Activated T-cell treated with anti-CD3 and anti-CD28 coated beads for 48 hours (primary cell): Measurements from ENCODE around the gene AKR1D1.
"Not testable (repeated sequence)": the region's sequence is repeated elsewhere in the genome, so short reads cannot be mapped to it uniquely, and the experiment has no call there.

Experiments used
- DNase-seq: peaks from one replicate; pipeline ENCODE4 v3.0.0-alpha.2; 2020; ENCODE audit warnings: low read depth

Gene AKR1D1

GRCh38 chr7:138076196-138076595 is at the start of gene AKR1D1:
Gene AKR1D1 (plus strand): TSS chr7:138076459. CDS start chr7:138076519, 60 bp downstream.
- no peak for DNase-seq

DNA sequence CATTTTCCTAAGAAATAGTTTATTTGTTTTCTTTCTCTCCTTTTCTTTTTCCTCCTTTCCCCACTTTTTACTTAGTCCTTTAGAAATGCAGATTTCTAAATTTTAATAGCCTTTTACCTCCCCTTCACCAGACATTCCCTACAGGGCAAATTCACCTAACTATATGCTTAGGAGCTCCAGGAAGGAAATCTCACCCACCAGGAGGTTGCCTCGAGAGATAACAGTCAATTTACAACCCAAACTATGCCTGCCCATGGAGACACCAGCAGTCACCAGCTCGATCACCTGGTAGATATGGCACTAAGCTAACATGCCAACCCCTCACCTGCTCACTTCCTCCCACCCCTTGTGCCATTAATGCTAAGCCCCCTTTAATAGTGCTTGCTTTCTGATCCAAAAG is 49.2 kb upstream of the AKR1D1 start:
- DNase-seq, result no peak

GRCh38 chr7:138029126-138029525 is 47.1 kb upstream of the AKR1D1 start:
- no peak for DNase-seq

- DNase-seq, result no peak
These were observed 46.3 kb upstream of the AKR1D1 start for GRCh38 chr7:138029941-138030340.

- DNase-seq, result no peak
These were observed 45.4 kb upstream of the AKR1D1 start for GRCh38 chr7:138030679-138031351.

DNA sequence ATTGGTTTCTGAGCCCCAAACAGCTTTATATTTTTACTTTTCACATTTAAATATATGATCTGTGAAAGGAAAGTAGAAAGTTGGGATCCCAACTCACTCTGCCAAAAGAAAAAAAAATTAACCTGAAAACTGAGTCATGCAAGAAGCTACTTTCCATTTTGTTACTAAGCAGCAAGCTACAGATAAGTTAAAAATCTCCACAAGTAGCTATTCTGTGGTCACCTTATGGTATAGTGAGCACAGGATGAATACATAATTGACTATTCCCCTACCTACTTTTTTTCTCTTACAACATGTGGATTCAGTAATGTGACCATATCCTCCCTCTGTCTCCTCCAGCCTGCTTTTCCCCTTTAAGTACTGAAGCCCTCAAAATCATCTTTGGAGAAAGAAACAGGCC is 44.1 kb upstream of the AKR1D1 start:
- no peak for DNase-seq

- no peak for DNase-seq
These were observed 43.5 kb upstream of the AKR1D1 start for GRCh38 chr7:138032770-138033169.

DNA sequence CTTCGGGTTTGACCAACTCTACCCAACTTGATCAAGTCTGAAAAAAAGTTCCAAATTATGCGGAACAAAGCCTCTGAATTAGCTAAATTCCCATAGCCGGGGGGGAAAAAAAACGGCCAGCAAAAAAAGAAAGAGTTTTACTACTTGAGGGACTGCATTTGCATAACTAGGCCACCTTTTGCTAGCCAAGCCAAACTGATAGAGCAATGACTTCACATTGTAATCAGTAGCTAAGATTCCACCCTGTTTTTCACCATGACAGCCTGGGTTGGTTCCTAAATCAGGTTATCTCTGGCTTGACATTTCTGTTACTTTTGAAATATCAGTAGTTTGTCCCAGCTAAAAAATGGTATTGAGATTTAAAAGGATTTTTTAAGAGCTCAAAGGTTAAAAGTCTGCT is 43.0 kb upstream of the AKR1D1 start:
- DNase-seq, result no peak

DNA sequence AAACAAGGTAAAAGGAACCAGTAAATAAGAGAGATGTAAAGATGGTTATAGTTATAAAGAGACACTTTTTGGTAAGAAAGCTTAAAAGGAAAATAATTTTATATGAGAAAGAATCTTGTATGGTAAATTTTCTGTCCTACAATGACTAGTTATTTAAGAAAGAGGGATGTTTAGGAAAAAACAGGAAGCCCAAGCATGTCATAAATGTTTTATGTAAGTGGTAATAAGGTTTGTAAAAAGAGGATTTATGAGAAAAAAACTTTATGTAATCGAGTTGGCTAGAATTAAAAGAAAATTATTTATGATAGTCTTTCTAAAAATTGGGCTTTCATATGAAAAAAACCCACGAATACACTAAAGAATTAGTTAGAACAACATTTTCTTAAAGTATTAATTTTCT is 40.1 kb upstream of the AKR1D1 start:
- no peak for DNase-seq

GRCh38 chr7:138040063-138040462 is 36.2 kb upstream of the AKR1D1 start:
- DNase-seq, result not testable (repeated sequence)

DNA sequence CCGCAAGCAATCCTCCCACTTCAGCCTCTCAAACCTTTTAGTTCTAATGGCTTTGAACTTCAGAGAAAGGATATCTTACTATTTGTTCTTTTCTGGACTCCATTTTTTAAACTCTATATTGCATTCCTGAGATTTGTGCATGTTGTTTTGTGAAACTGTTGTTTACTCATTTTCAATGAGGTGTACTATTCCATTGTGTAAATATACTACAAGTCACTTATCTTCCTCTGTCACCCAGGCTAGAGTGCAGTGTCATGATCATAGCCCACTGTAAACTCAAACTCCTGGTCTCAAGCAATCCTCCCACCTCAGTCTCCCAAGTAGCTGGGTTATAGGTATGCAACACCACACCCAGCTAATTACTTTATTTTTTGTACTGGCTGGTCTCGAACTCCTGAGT is 31.4 kb upstream of the AKR1D1 start:
- no peak for DNase-seq

DNA sequence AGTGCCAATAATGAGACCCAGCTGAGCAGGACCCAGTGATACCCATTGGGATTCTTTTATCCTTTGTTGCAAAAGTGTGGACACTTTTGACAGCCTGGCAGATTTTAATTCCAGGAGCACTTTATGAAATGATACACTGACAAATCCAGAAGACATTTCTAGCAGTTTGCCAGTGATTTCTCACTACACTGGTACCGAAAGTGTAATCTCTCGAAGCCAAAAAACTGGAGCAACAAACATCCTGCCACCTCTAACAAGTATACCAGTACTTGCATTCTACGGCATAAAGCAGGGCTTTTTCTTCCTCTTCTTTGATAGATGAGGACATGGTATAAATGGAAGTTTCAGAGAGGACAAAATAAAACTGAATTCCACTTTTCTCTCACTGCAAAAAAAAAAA is 28.4 kb upstream of the AKR1D1 start:
- DNase-seq, result no peak

GRCh38 chr7:138049505-138050116 is 26.6 kb upstream of the AKR1D1 start:
- DNase-seq, result no peak

- not testable (repeated sequence) for DNase-seq
These were observed 24.5 kb upstream of the AKR1D1 start for GRCh38 chr7:138051712-138052247.

- DNase-seq, result no peak
These were observed 23.6 kb upstream of the AKR1D1 start for GRCh38 chr7:138052696-138053095.

GRCh38 chr7:138055698-138056097 is 20.6 kb upstream of the AKR1D1 start:
- DNase-seq, result not testable (repeated sequence)

DNA sequence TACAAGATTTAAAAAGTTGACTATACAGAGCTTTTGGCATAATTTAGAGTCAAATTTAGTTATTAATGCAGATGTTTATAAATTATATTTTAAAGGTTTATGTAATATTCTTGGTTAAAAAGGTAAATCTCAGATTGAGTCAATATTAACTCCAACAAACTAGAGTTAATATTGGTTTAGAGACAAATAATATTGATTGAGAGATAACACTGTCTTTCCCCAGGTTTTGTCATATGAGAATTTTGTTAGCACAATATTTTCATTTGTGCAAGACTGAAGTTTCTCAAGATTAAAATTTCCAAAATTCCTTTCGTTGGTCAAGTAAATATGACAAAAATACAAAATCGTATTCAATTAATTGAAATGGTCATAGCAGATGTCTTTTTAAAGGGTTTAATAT is 12.9 kb upstream of the AKR1D1 start:
- DNase-seq, result no peak

- no peak for DNase-seq
These were observed 11.4 kb upstream of the AKR1D1 start for GRCh38 chr7:138064856-138065357.

- DNase-seq, result no peak
These were observed 10.4 kb upstream of the AKR1D1 start for GRCh38 chr7:138065827-138066226.

DNA sequence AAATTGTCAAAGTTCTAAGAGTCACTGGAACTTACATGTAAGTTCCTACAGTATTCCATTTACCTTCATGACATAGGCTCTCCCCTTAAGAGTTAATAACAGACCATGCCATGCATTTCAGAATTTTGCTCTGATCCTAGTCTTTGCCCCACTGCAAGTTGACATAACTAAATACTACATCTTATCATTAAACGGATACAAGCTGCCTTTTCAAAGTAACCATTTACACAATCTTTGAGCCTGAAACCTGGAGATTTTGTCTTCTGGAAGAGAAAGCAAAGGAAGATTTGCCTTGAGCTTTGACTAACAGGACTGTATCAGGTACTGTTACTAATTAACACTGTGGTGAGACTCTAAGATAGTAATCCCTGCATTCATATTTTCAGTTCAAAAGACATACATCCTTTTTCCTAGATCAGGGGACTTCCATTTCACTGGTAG is 9.3 kb upstream of the AKR1D1 start:
- no peak for DNase-seq

GRCh38 chr7:138067774-138068173 is 8.5 kb upstream of the AKR1D1 start:
- DNase-seq, result no peak

GRCh38 chr7:138070908-138071307 is 5.4 kb upstream of the AKR1D1 start:
- no peak for DNase-seq

DNA sequence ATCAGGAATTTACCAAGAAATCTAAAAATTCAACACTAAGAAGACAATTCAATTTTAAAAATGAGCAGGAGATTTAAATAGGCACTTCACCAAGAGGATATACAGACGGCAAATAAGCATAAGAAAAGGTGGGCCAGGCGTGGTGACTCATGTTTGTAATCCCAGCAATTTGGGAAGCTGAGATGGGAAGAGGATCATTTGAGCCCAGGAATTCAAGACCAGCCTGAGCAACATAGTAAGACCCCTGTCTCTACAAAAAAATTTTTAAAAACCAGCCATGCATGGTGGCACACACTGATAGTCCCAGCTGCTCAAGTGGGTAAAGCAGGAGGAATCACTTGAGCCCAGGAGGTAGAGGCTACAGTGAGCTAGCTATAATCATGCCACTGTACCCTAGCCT is 3.5 kb upstream of the AKR1D1 start:
- DNase-seq, result no peak
